Subcutaneous adipose tissue (tissue), 4 donors: ENCODE results near the gene TNS1. TPM values are rescaled to one million over a fixed set of nuclear protein-coding genes. Genes with fewer than 3 reads are reported as not detected.

ENCODE experiments used
- total RNA-seq, 4 donors: library from RNA; depleted of rRNA; stranded (reverse); fragments of >200 nt; gene quantifications; one replicate each; pipeline ENCODE4 v1.1.0, GENCODE V29; 2016
- TF ChIP-seq, protein P1 (sequence below): fragments of 450-650 bp; IDR thresholded peaks from one replicate; pipeline ENCODE4 v1.5.1; 2016; ENCODE audit warnings: low read depth, mild to moderate bottlenecking, control low read depth, antibody characterized with exemption, moderate library complexity

TNS1 gene
- total RNA-seq, 4 donors from 2014 or later, result 310 to 1,168 (median 450) TPM

- TF ChIP-seq, protein P1, sequence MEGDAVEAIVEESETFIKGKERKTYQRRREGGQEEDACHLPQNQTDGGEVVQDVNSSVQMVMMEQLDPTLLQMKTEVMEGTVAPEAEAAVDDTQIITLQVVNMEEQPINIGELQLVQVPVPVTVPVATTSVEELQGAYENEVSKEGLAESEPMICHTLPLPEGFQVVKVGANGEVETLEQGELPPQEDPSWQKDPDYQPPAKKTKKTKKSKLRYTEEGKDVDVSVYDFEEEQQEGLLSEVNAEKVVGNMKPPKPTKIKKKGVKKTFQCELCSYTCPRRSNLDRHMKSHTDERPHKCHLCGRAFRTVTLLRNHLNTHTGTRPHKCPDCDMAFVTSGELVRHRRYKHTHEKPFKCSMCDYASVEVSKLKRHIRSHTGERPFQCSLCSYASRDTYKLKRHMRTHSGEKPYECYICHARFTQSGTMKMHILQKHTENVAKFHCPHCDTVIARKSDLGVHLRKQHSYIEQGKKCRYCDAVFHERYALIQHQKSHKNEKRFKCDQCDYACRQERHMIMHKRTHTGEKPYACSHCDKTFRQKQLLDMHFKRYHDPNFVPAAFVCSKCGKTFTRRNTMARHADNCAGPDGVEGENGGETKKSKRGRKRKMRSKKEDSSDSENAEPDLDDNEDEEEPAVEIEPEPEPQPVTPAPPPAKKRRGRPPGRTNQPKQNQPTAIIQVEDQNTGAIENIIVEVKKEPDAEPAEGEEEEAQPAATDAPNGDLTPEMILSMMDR, result no peak
These were observed 5.3 kb downstream of the TNS1 start for GRCh38 chr2:217997510-217997909.

GRCh38 chr2:217996361-217996760 lies 6.4 kb downstream of the TNS1 start:
- TF ChIP-seq, protein P1, result no peak

DNA sequence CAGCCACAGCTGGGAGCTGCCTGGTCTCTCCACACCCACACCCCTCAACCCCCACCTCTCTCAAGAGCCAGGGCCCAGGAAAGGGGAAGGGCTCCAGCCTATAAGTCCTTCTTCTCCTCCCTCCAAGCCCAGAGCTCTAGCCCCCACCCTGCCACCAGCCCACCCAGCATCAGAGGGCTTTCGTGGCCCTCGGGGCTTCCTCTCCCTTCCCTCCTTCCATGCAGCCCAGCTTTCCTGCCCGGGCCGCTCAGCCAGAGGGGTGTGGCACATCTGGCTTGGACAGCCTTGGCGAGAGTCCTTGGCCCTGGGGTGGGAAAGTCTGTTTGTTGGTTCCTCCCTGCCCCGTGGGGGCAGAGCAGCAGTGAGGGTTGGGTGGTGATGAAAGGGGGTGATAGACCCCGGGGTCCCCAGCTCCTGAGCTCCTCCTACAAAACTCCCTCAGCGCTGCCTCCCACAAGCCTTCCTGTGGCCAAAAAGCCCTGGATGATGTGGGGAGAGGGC lies 7.0 kb downstream of the TNS1 start:
- TF ChIP-seq, protein P1, result no peak

DNA sequence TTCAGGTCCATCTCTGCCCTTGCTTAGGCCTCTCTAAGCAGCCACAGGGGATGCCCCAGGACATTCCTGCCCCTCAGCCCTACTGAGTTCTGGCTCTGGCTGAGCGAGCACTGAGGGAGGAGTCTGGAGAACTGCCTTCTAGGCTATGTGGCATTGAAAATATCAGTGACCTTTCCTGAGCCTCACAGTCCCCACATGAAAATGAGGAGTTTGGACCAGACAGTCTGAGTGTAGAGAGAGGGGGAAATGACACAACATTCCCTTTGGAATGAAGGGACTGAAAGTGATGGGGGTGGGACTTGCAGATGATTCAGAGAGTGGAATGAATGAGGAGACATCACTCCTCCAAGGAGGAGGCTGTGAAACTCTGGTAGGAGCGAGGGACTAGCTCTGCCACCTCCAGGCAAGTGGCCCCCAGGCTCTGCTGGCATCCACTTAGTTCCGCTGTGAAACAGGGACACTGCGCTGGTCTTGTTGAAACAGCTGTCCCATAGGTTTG lies 8.0 kb downstream of the TNS1 start:
- TF ChIP-seq, protein P1, result no peak

GRCh38 chr2:217993817-217994463 lies 8.9 kb downstream of the TNS1 start:
- TF ChIP-seq, protein P1, result no peak

- TF ChIP-seq, protein P1, result no peak
These were observed 9.7 kb downstream of the TNS1 start for GRCh38 chr2:217993138-217993537.

- TF ChIP-seq, protein P1, result no peak
These were observed 10.7 kb downstream of the TNS1 start for GRCh38 chr2:217992061-217992460.
